Articular chondrocyte of knee joint (primary cell): Measurements from ENCODE around the gene PLET1. TPM values are rescaled to one million over a fixed set of nuclear protein-coding genes. Genes with fewer than 3 reads are reported as not detected.

Source experiments
- small RNA-seq: library from RNA; depleted of rRNA; stranded (forward); fragments of <200 nt; gene quantifications from one replicate; pipeline ENCODE3, GENCODE V24; 2012
- total RNA-seq: library from RNA; depleted of rRNA; stranded (reverse); fragments of >200 nt; gene quantifications from 2 replicates; pipeline ENCODE4 v1.2.3, GENCODE V29; 2012

PLET1 gene, protein sequence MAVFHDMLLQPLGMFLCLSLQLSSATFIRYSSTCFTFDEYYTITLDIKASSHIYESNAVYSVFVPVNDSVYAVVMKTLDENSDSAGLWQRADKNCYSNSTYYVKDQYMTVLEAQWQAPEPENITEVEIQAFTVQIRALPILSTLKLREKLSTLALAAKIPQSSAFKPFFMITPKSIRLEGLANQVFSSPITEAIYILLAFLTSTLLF
- not detected in 2 replicates for total RNA-seq

DNA sequence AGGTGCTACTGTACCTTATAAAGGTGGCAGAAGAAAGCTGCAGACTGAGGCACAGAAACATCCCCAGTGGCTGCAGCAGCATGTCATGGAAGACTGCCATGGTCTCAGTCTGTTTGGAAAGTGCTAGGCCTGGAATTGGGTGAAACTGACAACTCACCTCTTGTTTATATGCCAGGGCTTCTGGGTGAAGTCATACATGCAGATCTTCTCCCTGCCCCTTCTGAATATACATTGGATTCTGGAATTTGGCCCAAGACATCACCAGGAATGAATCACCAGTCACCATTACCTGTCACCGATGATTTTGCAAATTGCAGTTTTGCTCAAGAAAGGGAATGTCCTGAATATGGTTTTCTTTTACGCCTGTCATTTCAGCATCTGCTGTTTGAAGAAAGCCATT lies at the start of gene PLET1:
Gene PLET1 (minus strand): TSS at position 371 of the 400 bp plus-strand sequence. CDS start 271 bp downstream, at position 100.

DNA sequence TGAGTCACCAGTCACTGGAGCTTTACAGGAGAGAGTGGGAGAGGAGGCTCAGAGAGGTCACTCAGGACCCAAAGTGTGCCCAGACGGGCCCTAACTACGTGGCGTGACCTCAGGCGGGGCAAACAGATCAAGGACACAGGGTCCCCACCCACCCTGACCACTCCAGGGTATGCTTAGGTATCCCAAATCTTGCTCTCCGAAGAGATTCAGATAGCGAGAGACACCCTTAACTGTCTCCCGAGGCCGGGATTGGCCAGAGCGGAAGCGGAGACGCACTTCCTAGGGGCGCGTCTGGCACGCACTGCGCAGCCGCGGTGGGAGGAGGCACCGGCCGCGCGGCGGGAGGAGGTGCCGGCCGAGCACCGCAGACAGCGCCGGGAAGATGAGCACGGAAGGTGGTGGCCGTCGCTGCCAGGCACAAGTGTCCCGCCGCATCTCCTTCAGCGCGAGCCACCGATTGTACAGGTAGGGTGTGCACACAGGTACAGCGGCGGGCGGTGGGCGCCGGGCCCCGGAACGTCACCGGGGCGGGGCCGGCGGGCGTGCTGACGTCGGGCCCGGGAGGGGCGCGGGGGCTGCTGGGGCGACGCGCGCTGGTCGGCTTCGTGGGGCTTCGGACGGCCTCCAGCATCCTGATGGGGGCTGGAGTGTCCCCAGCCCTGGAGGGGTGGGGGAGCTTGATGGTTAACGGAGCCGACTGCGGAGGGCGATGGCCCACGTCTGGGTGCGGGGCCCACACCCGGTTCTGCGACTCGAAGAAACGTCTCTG lies 34.4 kb downstream of the PLET1 start, which contains the start of gene PTS:
Gene PTS (plus strand): TSS at position 367 of the 769 bp plus-strand sequence. CDS start 16 bp downstream, at position 383.

Small RNA genes within 50 kb of the gene (small RNA-seq; reads per million reads assigned to genes)
- not detected for gene MRPS36P4

Other genes starting within 250 kb of the PLET1 start
- 37.8 and 42.7 TPM in 2 replicates for gene DLAT, start 235.5 kb downstream of the PLET1 start, total RNA-seq
- 5.5 and 7.2 TPM in 2 replicates for gene PIH1D2, start 186.8 kb downstream of the PLET1 start, total RNA-seq
- 34.9 and 40.3 TPM in 2 replicates for gene NKAPD1, start 186.6 kb downstream of the PLET1 start, total RNA-seq
- 38.6 and 48.5 TPM in 2 replicates for gene TIMM8B, start 174.1 kb downstream of the PLET1 start, total RNA-seq
- gene SDHD, start 174.0 kb downstream of the PLET1 start, total RNA-seq = 121 and 134 TPM in 2 replicates
- 0.39 TPM in 1 of 2 replicates, not detected in the other for gene IL18, start 96.8 kb downstream of the PLET1 start, total RNA-seq
- 0.54 and 0.65 TPM in 2 replicates for gene TEX12, start 93.5 kb downstream of the PLET1 start, total RNA-seq
- gene BCO2, start 85.3 kb downstream of the PLET1 start, total RNA-seq = 1.5 and 2.0 TPM in 2 replicates
- gene PTS, start 34.4 kb downstream of the PLET1 start, total RNA-seq = 41.7 and 48.6 TPM in 2 replicates